Breast epithelium (tissue), 4 donors: ENCODE measurements around the gene SHROOM1. TPM values are rescaled to one million over a fixed set of nuclear protein-coding genes. Genes with fewer than 3 reads are reported as not detected.
"Not testable (repeated sequence)": the region's sequence is repeated elsewhere in the genome, so short reads cannot be mapped to it uniquely, and the experiment has no call there.

Experiments
- DNase-seq, 2 donors: peaks; one replicate each; pipeline ENCODE4 v3.0.0-alpha.2; 2019; ENCODE audit warnings: low spot score in 2 of 2
- H3K27ac ChIP-seq, 2 donors: fragments of 200-600 bp; sonication (generic) in 1 of 2; one replicate each; pipeline ENCODE4 v1.5.1; 2016 to 2019; ENCODE audit warnings: mild to moderate bottlenecking in 1 of 2
- H3K27me3 ChIP-seq, 2 donors: fragments of 200-600 bp; sonication (generic) in 1 of 2; one replicate each; pipeline versions ENCODE4 v1.5.1 to v1.6.0; 2017 to 2019; ENCODE audit warnings: control low read depth in 1 of 2, mild to moderate bottlenecking in 1 of 2
- H3K36me3 ChIP-seq: fragments of 200-600 bp; one replicate; pipeline ENCODE4 v1.5.1; 2019
- H3K4me1 ChIP-seq, 2 donors: fragments of 200-600 bp; sonication (generic); one replicate each; pipeline ENCODE4 v1.5.1; 2016 to 2019; ENCODE audit warnings: control low read depth in 1 of 2
- H3K4me3 ChIP-seq, 3 donors: fragments of 200-600 bp; sonication (generic); 1 replicate in 2 of 3; 2 replicates in 1 of 3; pipeline ENCODE4 v1.5.1; 2016 to 2019; ENCODE audit warnings: mild to moderate bottlenecking in 3 of 3, moderate library complexity in 2 of 3
- H3K9me3 ChIP-seq, 2 donors: fragments of 200-600 bp; sonication (generic) in 1 of 2; one replicate each; pipeline ENCODE4 v1.5.1; 2016 to 2019; ENCODE audit warnings: control low read depth in 1 of 2
- POLR2A ChIP-seq: fragments of 450-650 bp; IDR thresholded peaks from one replicate; pipeline ENCODE4 v1.6.1; 2016; ENCODE audit warnings: antibody characterized with exemption, mild to moderate bottlenecking, moderate library complexity
- POLR2AphosphoS5 ChIP-seq, 3 donors: sonication (generic); formaldehyde crosslinking; IDR thresholded peaks; one replicate each; pipeline ENCODE4 v1.6.1; 2017; ENCODE audit warnings: antibody characterized with exemption in 3 of 3
- intact Hi-C: fragments of 100-400 bp; cut with DNase I; formaldehyde crosslinking; loops from one replicate; pipeline ENCODE4 v1.15.1; 2023; ENCODE audit warnings: low total_unique reads
- total RNA-seq, 3 donors: library from RNA; depleted of rRNA; stranded (reverse); fragments of >200 nt; gene quantifications; one replicate each; pipeline ENCODE4 v1.1.0, GENCODE V29; 2016
- TF ChIP-seq, protein P1 (sequence below), 3 donors: fragments of 450-650 bp; IDR thresholded peaks; one replicate each; pipeline ENCODE4 v1.5.1; 2016 to 2017; ENCODE audit warnings: antibody characterized with exemption in 3 of 3, mild to moderate bottlenecking in 3 of 3, moderate library complexity in 3 of 3

The SHROOM1 gene
- total RNA-seq, 3 donors from 2014 or later = 2.4 to 12.6 (median 9.5) TPM

DNA sequence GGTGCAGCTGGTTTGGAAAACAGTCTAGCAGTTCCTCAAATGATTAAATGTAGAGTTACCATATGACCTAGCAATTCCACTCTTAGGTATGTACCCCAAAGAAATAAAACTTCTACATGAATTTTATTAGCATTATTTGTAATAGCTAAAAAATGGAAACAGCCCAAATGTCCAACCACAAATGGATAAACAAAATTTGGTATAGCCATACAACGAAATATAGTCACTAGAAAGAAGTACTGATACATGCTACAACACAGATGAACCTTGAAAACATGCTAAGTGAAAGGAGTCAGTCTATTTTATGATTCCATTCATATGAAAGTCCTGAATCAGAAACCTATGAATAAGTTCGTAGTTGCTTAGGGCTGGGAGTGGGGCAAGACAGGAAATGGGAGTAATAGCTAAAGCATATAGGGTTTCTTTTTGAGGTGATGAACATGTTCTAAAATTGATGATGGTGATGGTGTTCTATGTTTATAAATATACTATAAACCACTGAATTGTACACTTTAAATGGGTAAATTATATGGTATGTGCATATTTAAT lies 29.5 kb upstream of the SHROOM1 start:
- Histone ChIP-seq H3K36me3 (no peaks in the 10 kb centered on the region), H3K9me3 (no peaks in the 10 kb centered on the region), H3K4me3 (no peak overlapping the region), H3K27ac (no peak overlapping the region), H3K27me3 (no peaks in the 10 kb centered on the region), H3K4me1 (no peaks in the 10 kb centered on the region)
- intact Hi-C loops = no loop called here
- no peak for DNase-seq
- TF ChIP-seq, protein P1, sequence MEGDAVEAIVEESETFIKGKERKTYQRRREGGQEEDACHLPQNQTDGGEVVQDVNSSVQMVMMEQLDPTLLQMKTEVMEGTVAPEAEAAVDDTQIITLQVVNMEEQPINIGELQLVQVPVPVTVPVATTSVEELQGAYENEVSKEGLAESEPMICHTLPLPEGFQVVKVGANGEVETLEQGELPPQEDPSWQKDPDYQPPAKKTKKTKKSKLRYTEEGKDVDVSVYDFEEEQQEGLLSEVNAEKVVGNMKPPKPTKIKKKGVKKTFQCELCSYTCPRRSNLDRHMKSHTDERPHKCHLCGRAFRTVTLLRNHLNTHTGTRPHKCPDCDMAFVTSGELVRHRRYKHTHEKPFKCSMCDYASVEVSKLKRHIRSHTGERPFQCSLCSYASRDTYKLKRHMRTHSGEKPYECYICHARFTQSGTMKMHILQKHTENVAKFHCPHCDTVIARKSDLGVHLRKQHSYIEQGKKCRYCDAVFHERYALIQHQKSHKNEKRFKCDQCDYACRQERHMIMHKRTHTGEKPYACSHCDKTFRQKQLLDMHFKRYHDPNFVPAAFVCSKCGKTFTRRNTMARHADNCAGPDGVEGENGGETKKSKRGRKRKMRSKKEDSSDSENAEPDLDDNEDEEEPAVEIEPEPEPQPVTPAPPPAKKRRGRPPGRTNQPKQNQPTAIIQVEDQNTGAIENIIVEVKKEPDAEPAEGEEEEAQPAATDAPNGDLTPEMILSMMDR (IDR thresholded peaks at IDR 0.05) = no peak
- TF ChIP-seq POLR2AphosphoS5 (IDR thresholded peaks at IDR 0.05) = no peak

DNA sequence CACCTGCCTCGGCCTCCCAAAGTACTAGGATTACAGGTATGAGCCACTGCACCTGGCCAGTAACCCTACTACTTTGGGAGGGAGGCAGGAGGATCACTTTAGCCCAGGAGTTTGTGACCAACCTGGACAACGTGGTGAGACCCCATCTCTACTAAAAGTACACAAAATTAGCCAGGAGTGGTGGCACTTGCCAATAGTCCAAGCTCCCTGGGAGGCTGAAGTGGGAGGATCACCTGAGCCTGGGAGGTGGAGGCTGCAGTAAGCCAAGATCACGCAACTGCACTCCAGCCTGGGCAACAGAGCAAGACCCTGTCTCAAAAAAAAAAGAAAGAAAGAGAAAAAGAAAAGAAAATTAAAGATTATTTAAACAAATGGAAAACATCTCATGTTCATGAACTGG lies 25.6 kb upstream of the SHROOM1 start:
- H3K4me3 ChIP-seq = no peak overlapping the region
- H3K27me3 ChIP-seq = no peaks in the 10 kb centered on the region
- intact Hi-C loops = no loop called here
- no peaks in the 10 kb centered on the region for H3K36me3 ChIP-seq
- no peaks in the 10 kb centered on the region for H3K4me1 ChIP-seq
- H3K9me3 ChIP-seq = no peaks in the 10 kb centered on the region
- H3K27ac ChIP-seq = no peak overlapping the region
- no peak for DNase-seq
- TF ChIP-seq, protein P1 (IDR thresholded peaks at IDR 0.05) = no peak
- TF ChIP-seq POLR2AphosphoS5 (IDR thresholded peaks at IDR 0.05) = no peak
- no peak for TF ChIP-seq POLR2A

- H3K36me3 ChIP-seq, H3K27ac ChIP-seq, H3K4me3 ChIP-seq, intact Hi-C loops, H3K27me3 ChIP-seq, H3K9me3 ChIP-seq, DNase-seq, H3K4me1 ChIP-seq: not testable (repeated sequence)
Measured at GRCh38 chr5:132854992-132855391, 24.5 kb upstream of the SHROOM1 start.

GRCh38 chr5:132854301-132854700 lies 23.9 kb upstream of the SHROOM1 start:
- no peak for DNase-seq
- Histone ChIP-seq H3K9me3 (no peaks in the 10 kb centered on the region), H3K36me3 (no peaks in the 10 kb centered on the region), H3K27me3 (no peaks in the 10 kb centered on the region), H3K4me3 (no peak overlapping the region), H3K4me1 (no peaks in the 10 kb centered on the region), H3K27ac (no peak overlapping the region)
- TF ChIP-seq POLR2A (no peak), POLR2AphosphoS5 (IDR thresholded peaks at IDR 0.05) (no peak)
- TF ChIP-seq, protein P1 (IDR thresholded peaks at IDR 0.05) = no peak
- intact Hi-C loops = no loop called here

DNA sequence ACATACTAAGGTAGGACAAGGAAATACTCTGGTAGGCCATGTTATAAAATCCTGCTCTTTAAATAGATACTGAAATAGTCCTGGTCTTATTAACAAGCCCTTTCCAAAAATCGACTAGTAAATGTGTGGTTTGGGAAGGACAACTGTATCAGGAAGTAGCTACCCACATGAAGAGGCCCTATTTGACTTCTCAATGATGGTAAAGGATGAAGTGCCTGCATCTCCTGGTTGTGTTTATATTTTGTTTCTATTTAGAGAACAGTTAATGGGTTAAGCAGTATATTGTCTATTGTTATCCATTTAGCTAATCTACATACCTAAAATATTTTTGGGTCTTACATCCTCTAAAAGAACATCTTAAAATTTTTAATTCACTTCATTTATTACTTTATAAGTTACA lies 23.3 kb upstream of the SHROOM1 start:
- DNase-seq = no peak
- intact Hi-C loops = no loop called here
- Histone ChIP-seq H3K9me3 (no peaks in the 10 kb centered on the region), H3K4me1 (no peaks in the 10 kb centered on the region), H3K27me3 (no peaks in the 10 kb centered on the region), H3K4me3 (no peak overlapping the region), H3K27ac (no peak overlapping the region), H3K36me3 (no peaks in the 10 kb centered on the region)
- TF ChIP-seq, protein P1 (IDR thresholded peaks at IDR 0.05) = no peak
- TF ChIP-seq POLR2A = no peak
- no peak for TF ChIP-seq POLR2AphosphoS5 (IDR thresholded peaks at IDR 0.05)

DNA sequence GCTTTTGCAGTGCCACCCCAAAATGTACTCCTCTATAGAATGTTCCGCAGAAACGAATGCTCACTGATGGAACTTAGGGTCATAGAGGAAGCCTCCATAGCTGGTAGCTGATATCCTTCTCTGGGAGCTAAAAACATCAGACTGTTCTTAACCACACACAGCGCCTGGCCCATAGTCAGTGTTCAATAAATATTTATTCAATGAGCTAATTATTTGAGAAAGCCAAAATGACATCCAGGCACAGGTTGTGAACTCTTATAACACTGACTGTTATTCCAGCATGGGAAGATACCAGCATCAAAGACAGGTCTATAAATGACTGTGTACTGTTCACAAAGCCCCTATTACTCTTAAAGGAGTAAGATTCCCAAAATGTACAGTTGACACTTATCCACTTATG lies 22.9 kb upstream of the SHROOM1 start:
- H3K27me3 ChIP-seq = no peaks in the 10 kb centered on the region
- no peaks in the 10 kb centered on the region for H3K36me3 ChIP-seq
- no peak for DNase-seq
- H3K9me3 ChIP-seq = no peaks in the 10 kb centered on the region
- H3K4me1 ChIP-seq = no peaks in the 10 kb centered on the region
- intact Hi-C loops = no loop called here
- TF ChIP-seq POLR2A (no peak), POLR2AphosphoS5 (IDR thresholded peaks at IDR 0.05) (no peak)
- TF ChIP-seq, protein P1 (IDR thresholded peaks at IDR 0.05) = no peak
- H3K4me3 ChIP-seq = no peak overlapping the region
- no peak overlapping the region for H3K27ac ChIP-seq
